ENCODE results near the gene MTR. TPM values are rescaled to one million over a fixed set of nuclear protein-coding genes. Genes with fewer than 3 reads are reported as not detected.

The MTR gene
- total RNA-seq, 1 donor from 2014 or later = 37.5 TPM

GRCh38 chr1:236862615-236863211, 67.6 kb downstream of the MTR start:
- DNase-seq (ENCODE audit: low read depth, low spot score) = no peak

- DNase-seq (ENCODE audit: low read depth, low spot score) = no peak
Measured at GRCh38 chr1:236864211-236864610, 69.1 kb downstream of the MTR start.

DNA sequence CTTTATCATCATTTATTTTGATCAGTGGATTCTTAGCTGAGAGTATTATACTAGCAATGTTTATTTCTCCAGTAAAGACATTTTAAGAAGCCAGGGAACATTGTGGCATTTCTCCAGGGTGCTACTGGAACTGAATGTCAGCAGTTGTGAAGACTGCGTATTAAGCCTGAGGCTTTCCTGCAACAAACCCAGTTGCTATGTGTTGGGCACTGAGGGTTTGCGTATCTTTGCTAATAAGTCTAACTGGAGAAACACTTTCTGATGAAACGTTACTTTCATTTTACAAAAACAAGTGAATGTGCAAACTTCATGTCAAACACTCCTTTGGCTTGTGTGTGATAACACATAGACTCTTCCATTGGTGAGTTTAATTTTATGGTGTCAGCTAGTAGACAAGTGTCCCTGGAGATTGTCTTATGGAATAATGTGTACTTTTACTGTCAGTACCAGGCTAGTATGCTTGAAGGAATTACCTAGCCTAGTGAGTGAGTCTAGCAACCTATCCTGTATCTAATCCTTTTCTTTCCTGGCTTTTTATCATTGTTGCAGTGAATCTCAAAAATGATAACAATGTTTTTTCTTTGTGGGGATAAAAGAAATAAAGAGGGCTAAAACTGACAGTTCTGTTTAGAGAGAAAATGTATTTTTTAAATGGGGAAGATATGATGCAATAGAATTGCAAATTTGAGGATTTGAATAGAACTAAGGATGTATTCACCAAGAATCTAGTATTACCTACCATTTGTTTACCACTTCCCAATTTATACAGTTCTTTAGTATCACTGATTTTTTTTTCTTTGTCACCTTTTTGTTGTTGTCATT, 70.1 kb downstream of the MTR start:
- DNase-seq (ENCODE audit: low read depth, low spot score) = no peak

DNA sequence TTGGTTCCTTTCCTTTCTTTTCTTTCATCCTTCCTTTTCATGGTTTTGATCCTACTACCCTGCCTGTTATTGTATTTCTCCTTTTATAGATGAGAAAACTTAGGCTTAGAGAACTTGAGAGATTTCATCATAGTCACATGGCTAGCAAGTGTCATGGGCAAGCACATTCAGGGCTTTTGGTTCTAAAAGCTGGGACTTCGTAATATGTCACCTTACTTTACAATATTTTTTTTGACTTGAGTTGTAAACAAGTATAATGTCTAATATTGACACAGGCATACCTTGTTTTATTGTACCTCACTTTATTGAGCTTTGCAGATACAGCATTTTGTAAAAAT, 70.7 kb downstream of the MTR start:
- DNase-seq (ENCODE audit: low read depth, low spot score) = no peak

GRCh38 chr1:236868625-236869467, 73.8 kb downstream of the MTR start:
- DNase-seq (ENCODE audit: low read depth, low spot score) = peak; percentile 44

GRCh38 chr1:236869911-236870310, 74.8 kb downstream of the MTR start:
- DNase-seq (ENCODE audit: low read depth, low spot score) = no peak

GRCh38 chr1:236870721-236871120, 75.6 kb downstream of the MTR start:
- DNase-seq (ENCODE audit: low read depth, low spot score) = no peak

GRCh38 chr1:236872075-236872666, 77.1 kb downstream of the MTR start:
- no peak for DNase-seq (ENCODE audit: low read depth, low spot score)

DNA sequence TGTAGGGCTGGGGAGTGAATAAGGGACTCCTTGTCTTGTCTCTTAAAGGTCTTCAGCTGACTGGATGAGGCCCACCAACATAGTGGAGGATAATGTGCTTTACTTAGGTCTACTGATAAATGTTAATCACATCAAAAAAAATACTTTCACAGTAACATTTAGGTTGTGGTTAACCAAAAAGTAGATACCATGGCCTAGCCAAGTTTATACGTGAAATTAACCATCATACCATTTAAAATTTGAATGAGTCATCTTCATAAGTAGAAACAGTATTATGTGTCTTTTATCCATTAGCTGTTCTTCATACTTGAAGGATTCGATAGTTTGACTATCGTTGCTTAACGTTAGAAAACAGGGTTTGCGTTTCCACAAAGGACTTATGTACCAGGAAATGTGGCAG, 80.9 kb downstream of the MTR start:
- no peak for DNase-seq (ENCODE audit: low read depth, low spot score)

GRCh38 chr1:236877661-236878060, 82.6 kb downstream of the MTR start:
- no peak for DNase-seq (ENCODE audit: low read depth, low spot score)

DNA sequence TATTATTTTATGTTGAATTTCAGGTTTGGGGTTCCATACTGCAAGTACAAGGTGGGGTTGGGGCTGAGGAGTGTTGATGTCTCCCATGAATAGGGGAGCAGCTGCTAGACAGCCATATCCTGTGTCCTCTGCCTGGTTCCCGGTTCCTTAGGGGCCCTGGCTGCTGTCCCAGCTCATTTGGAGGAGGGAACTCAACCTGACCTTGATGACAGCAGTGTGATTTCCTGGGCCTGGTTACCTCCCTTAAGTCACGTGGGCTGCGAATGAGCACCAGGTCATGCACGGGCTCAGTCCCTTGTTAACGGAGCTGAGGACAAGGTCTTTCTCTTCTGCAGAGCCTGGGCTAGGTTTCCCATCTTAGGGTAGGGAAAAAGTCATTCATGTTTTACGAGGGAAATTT, 85.1 kb downstream of the MTR start:
- DNase-seq (ENCODE audit: low read depth, low spot score) = no peak

DNA sequence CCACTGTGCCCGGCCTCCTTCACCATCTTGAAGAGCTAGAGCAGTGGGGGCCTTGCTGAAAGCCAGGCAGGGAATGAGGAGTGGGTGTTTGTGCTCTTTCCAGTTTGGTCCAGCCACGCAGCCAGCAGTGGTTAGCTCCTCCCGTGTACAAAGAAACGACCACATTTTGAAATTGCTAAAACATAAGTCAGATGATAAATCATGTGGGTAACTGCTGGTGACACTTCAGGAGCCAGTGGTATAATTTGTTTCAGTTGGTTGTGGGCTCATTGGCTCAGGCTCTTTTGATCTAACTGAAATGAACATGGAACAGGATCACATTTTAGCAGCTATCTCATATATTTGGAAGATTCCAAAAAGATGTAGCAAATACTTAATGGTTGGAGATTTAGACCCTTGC, 87.6 kb downstream of the MTR start:
- no peak for DNase-seq (ENCODE audit: low read depth, low spot score)

DNA sequence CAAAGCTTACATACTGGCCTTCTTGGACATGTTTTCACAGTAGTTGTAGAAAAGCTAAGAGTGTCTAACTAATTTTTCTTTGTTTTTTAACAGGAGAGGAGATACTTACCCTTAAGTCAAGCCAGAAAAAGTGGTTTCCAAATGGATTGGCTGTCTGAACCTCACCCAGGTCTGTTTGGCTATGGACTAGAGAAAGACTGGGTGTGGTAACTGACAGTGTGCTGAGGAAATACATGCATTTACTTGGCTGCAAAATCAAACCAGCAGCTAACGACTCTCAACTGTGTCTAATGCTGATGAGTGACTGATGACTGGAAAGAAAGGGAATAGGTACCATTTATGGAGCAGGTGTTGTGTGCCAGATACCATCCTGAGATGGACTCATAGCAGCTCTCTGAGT, 91.1 kb downstream of the MTR start:
- DNase-seq (ENCODE audit: low read depth, low spot score) = no peak

GRCh38 chr1:236887081-236887480, 92.0 kb downstream of the MTR start:
- no peak for DNase-seq (ENCODE audit: low read depth, low spot score)

DNA sequence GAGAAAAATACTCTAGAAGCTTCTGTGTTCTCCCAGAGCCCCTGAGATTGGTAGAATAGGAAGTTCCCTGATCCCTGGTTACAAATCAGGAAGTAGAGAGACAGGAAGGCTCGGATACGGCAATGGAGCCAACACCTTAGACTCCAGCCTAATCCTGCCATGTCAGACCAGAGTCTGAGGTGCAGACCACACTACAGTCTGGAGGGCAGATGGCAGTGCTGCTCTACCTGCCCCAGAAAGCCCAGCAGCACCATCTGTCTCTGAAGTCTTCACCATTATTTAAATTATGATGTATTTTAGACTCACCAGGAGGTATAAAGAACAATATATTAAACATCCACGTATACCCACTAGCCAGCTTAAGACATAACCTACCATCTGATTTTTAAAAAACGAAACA, 93.0 kb downstream of the MTR start:
- DNase-seq (ENCODE audit: low read depth, low spot score) = no peak

- DNase-seq (ENCODE audit: low read depth, low spot score) = no peak
Measured at GRCh38 chr1:236888903-236889302, 93.8 kb downstream of the MTR start.

DNA sequence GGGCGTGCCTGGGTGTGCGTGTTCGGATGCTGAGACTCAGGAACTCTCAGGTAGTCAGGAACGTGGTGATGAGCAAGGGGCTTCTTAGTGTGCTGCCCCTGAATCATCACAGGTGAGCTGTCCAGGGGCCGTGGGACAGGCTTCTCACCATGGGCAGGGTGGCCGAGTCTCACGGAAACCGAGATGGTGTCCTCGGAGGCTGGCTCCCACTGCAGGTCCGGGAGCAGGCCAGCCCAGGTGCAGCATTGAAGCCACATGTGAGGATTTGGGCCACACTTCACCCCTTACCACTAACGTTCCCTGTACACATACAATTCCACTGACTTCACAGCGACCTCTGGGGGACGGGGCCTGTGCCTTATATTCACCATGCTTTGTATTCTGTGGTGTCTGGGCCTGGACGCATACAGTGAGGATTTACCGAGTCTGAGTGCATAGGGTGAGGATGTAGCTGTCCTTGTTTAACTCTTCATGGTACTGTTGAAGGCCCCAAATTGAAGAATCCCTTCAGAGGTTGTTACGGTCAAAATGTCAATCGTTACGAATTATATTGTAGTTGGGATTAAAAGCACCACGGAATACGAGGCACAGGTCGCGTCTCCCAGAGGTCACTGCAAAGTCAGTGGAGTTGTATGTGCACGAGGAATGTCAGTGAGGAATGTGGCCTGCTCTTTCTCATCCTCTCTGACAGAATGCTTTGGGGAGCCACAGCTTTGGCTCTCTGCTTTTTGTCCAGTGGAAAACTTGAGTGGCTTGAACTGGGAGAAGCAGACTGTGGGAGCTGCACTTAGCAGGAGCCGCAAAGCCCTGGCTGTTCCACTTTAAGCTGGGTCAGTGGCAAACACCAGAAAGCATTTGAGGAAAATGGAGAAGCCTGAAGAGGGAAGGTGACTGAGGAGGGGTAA, 95.3 kb downstream of the MTR start:
- no peak for DNase-seq (ENCODE audit: low read depth, low spot score)

GRCh38 chr1:236893626-236894545, 98.8 kb downstream of the MTR start:
- DNase-seq (ENCODE audit: low read depth, low spot score) = no peak

- no peak for DNase-seq (ENCODE audit: low read depth, low spot score)
Measured at GRCh38 chr1:236895665-236896387, 100.7 kb downstream of the MTR start.
